ENCODE measurements around the gene FTO.
"Not testable (repeated sequence)": the region's sequence is repeated elsewhere in the genome, so short reads cannot be mapped to it uniquely, and the experiment has no call there.

Gene FTO

GRCh38 chr16:54165174-54165911, 461.4 kb downstream of the FTO start:
- DNase-seq (ENCODE audit: extremely low read depth in 1 of 2, low read depth in 1 of 2) = no peak

GRCh38 chr16:54165912-54166865, 462.2 kb downstream of the FTO start:
- DNase-seq (ENCODE audit: extremely low read depth in 1 of 2, low read depth in 1 of 2) = no peak

GRCh38 chr16:54169112-54169511, 465.2 kb downstream of the FTO start:
- DNase-seq (ENCODE audit: extremely low read depth in 1 of 2, low read depth in 1 of 2) = no peak

GRCh38 chr16:54171626-54172537, 467.9 kb downstream of the FTO start:
- DNase-seq (ENCODE audit: extremely low read depth in 1 of 2, low read depth in 1 of 2) = no peak

GRCh38 chr16:54173490-54173889, 469.5 kb downstream of the FTO start:
- DNase-seq (ENCODE audit: extremely low read depth in 1 of 2, low read depth in 1 of 2) = no peak

GRCh38 chr16:54174201-54174600, 470.2 kb downstream of the FTO start:
- DNase-seq (ENCODE audit: extremely low read depth in 1 of 2, low read depth in 1 of 2) = no peak

- DNase-seq (ENCODE audit: extremely low read depth in 1 of 2, low read depth in 1 of 2) = no peak
Measured at GRCh38 chr16:54174750-54175149, 470.8 kb downstream of the FTO start.

- DNase-seq (ENCODE audit: extremely low read depth in 1 of 2, low read depth in 1 of 2) = no peak
Measured at GRCh38 chr16:54175169-54175551, 471.2 kb downstream of the FTO start.

GRCh38 chr16:54175552-54176375, 471.8 kb downstream of the FTO start:
- DNase-seq (ENCODE audit: extremely low read depth in 1 of 2, low read depth in 1 of 2) = no peak

GRCh38 chr16:54176376-54176901, 472.5 kb downstream of the FTO start:
- no peak for DNase-seq (ENCODE audit: extremely low read depth in 1 of 2, low read depth in 1 of 2)

- DNase-seq (ENCODE audit: extremely low read depth in 1 of 2, low read depth in 1 of 2) = no peak
Measured at GRCh38 chr16:54177052-54177861, 473.3 kb downstream of the FTO start.

- DNase-seq (ENCODE audit: extremely low read depth in 1 of 2, low read depth in 1 of 2) = no peak
Measured at GRCh38 chr16:54177862-54178477, 474.0 kb downstream of the FTO start.

GRCh38 chr16:54178478-54178976, 474.6 kb downstream of the FTO start:
- DNase-seq (ENCODE audit: extremely low read depth in 1 of 2, low read depth in 1 of 2) = no peak

GRCh38 chr16:54180421-54181359, 476.7 kb downstream of the FTO start:
- no peak for DNase-seq (ENCODE audit: extremely low read depth in 1 of 2, low read depth in 1 of 2)

- not testable (repeated sequence) for DNase-seq (ENCODE audit: extremely low read depth in 1 of 2, low read depth in 1 of 2)
Measured at GRCh38 chr16:54181683-54182329, 477.9 kb downstream of the FTO start.

- DNase-seq (ENCODE audit: extremely low read depth in 1 of 2, low read depth in 1 of 2) = no peak
Measured at GRCh38 chr16:54185045-54185444, 481.1 kb downstream of the FTO start.

- DNase-seq (ENCODE audit: extremely low read depth in 1 of 2, low read depth in 1 of 2) = no peak
Measured at GRCh38 chr16:54191163-54191562, 487.2 kb downstream of the FTO start.

All from activated CD8-positive, alpha-beta memory T cell treated with anti-CD3 and anti-CD28 coated beads for 1 hour (primary cell).